22Rv1 (cell line): ENCODE measurements around the gene OR56B4.

ENCODE experiments used
- CTCF ChIP-seq: fragments of 450-650 bp; IDR thresholded peaks from 2 replicates; pipeline ENCODE4 v1.5.1; 2017; ENCODE audit warnings: mild to moderate bottlenecking
- ZFX ChIP-seq: fragments of 450-650 bp; IDR thresholded peaks from 2 replicates; pipeline ENCODE4 v1.6.1; 2017; ENCODE audit warnings: antibody characterized with exemption, borderline replicate concordance

GRCh38 chr11:6129635-6130034, 22.2 kb downstream of the OR56B4 start:
- TF ChIP-seq CTCF (no peak), ZFX (no peak)
